Mesodermal cell (in vitro differentiated cells): ENCODE data around the gene TMEM203.

ENCODE experiments used
- H3K27ac ChIP-seq: 2 replicates; pipeline ENCODE4 v1.7.0; 2013; ENCODE audit warnings: mild to moderate bottlenecking, low read depth, low read length, moderate library complexity; ENCODE audit not compliant: severe bottlenecking
- H3K36me3 ChIP-seq: 2 replicates; pipeline ENCODE4 v1.7.1; 2013; ENCODE audit warnings: mild to moderate bottlenecking, low read length, moderate library complexity; ENCODE audit not compliant: control insufficient read depth, insufficient read depth
- H3K4me1 ChIP-seq: one replicate; pipeline ENCODE4 v1.7.1; 2013; ENCODE audit warnings: mild to moderate bottlenecking, low read length; ENCODE audit not compliant: insufficient read depth, control insufficient read depth, poor library complexity, severe bottlenecking
- H3K4me3 ChIP-seq: 2 replicates; pipeline ENCODE4 v1.7.0; 2013; ENCODE audit warnings: low read length, control low read depth, mild to moderate bottlenecking; ENCODE audit not compliant: insufficient read depth, poor library complexity, severe bottlenecking; ENCODE audit errors: extremely low read depth
- H3K9me3 ChIP-seq: 2 replicates; pipeline ENCODE4 v1.7.1; 2013; ENCODE audit warnings: mild to moderate bottlenecking, low read length, moderate library complexity; ENCODE audit not compliant: control insufficient read depth
- WGBS, 2 experiments: methylation state at CpG; one replicate each; pipeline ENCODE4 v1.1.5; 2013; ENCODE audit warnings: missing lambda C conversion rate in 2 of 2; ENCODE audit not compliant: insufficient coverage in 2 of 2; 5-methylcytosine and 5-hydroxymethylcytosine counted together

The TMEM203 gene

DNA sequence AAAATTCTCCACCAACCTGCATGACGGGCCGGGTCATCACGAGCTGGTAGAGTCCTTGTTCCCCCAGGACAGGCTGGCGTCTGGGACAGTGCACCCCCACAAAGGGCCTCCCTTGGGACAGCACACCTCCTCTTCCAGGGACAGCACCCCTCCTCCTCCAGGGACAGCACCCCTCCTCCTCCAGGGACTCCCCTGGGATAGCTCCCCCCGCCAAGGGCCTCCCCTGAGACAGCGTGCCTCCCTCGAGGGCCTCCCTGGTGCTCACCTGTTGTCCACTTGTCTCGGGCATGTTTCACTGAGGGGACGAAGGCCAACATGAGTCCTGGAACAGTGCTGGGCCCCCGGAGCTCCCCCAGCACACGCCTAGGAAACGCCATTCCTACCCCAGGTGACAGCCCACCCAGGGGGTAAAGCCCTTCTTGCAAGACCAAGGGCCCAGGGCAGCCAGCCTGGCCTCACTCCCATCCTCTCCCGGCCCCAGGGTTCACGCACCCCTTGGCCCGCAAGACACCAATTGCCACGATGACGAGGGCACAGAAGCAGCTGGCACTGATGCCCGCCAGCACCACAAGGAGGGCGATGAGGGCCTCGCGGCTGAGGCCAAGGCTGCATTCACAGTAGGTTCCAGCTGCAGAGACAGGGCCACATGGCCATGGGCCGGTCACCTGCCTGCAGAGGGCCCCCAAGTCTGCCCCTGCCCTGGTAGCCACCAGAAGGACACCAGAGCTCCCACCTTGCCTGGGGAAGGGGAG is 34.1 kb downstream of the TMEM203 start:
- Histone ChIP-seq H3K36me3 (no peaks in the 10 kb centered on the region), H3K4me3 (no peak overlapping the region), H3K27ac (no peak overlapping the region), H3K4me1 (no peaks in the 10 kb centered on the region), H3K9me3 (no peaks in the 10 kb centered on the region)
- WGBS, 2 experiments = 86 to 89% methylated on average over 20 to 22 of the region's 22 CpGs

DNA sequence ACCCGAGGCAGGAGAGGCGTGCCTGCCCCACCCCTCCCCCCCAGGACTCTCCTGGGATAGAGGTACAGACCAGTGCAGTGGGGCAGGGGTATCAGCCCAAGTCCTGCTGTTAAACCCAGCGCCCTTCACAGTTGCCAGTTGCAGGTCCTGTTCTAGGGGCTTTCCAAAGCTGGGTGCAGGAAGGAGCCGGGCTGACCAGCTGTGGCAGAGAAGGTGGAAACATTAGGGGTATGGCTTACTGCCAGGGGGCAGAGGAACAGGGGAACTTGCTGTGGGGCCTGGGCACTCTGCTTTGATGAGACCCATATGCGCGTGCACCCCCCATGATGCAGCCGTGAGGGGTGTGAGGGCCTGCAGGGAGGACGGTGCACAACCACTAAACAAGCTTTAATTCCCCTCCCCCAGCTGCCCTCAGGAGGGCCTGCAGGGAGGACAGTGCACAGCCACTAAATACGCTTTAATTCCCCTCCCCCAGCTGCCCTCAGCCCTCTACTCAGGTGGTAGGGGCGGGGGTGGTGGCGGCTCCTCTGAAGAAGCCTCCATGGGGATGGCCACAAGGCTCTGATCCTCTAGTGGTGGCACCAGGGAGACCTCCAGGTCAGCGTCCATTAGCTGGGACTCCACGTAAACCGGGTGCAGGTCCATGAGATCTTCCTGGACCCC is 34.8 kb downstream of the TMEM203 start:
- Histone ChIP-seq H3K36me3 (no peaks in the 10 kb centered on the region), H3K27ac (no peak overlapping the region), H3K4me3 (no peak overlapping the region), H3K4me1 (no peaks in the 10 kb centered on the region), H3K9me3 (no peaks in the 10 kb centered on the region)
- 56 to 64% methylated on average over 4 to 8 of the region's 14 CpGs for WGBS, 2 experiments

DNA sequence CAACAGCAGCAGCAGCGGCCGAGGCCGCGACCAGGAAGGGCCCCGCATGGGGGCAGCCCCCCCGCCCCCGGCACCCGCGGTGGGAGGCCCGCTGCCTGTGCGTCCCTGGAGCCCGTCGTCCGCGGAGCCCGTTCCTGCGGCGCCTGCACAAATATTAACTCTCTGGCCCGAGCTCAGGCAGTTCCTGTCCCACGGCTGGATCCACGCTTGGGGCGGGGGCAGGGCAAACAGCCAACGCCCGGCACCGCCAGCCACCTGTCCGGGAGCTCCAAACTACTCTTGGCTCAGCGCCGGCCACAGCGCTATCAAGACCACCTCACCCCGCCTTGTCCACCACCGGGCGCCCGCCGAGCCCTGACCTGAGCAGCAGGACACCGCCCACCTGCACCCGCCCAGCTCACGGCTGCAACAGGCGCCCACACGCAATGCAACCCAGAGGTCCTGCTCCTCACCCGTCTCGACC is 35.5 kb downstream of the TMEM203 start, which contains the start of gene LRRC26:
Gene LRRC26 (minus strand): TSS at position 156 of the 463 bp plus-strand sequence. CDS start 108 bp downstream, at position 48.
- Histone ChIP-seq H3K4me3 (peak within 1 kb of the TSS; percentile 19), H3K36me3 (no peaks in the 10 kb centered on the region), H3K27ac (no peak within 1 kb of the TSS), H3K4me1 (no peaks in the 10 kb centered on the region), H3K9me3 (no peaks in the 10 kb centered on the region)
- WGBS, 2 experiments = 20% methylated on average over 26 to 37 of the region's 41 CpGs

- no peak overlapping the region for H3K27ac ChIP-seq
- H3K9me3 ChIP-seq = no peaks in the 10 kb centered on the region
- H3K4me1 ChIP-seq = no peaks in the 10 kb centered on the region
- peak overlapping the region; percentile 19 for H3K4me3 ChIP-seq
- H3K36me3 ChIP-seq = no peaks in the 10 kb centered on the region
- 1% methylated on average over 100 to 110 of the region's 124 CpGs for WGBS, 2 experiments
Measured at GRCh38 chr9:137168904-137169856, 36.3 kb downstream of the TMEM203 start.

DNA sequence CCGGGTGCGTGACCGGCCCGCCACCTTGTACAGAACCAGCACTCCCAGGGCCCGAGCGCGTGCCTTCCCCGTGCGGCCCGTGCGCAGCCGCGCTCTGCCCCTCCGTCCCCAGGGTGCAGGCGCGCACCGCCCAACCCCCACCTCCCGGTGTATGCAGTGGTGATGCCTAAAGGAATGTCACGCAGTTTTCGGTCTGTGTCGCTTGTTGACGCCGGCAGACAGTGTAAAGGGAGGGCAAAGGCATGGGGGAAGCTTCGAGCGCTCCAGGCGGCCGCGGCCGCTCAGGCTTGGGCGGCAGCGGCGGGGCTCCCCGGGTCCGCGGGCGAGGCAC is 36.9 kb downstream of the TMEM203 start:
- Histone ChIP-seq H3K4me3 (peak overlapping the region; percentile 19), H3K27ac (no peak overlapping the region), H3K9me3 (no peaks in the 10 kb centered on the region), H3K36me3 (no peaks in the 10 kb centered on the region), H3K4me1 (no peaks in the 10 kb centered on the region)
- WGBS, 2 experiments = 1 to 2% methylated on average over 28 to 31 of the region's 36 CpGs

GRCh38 chr9:137167747-137168572 is 37.5 kb downstream of the TMEM203 start:
- H3K36me3 ChIP-seq = no peaks in the 10 kb centered on the region
- WGBS, 2 experiments = 14 to 15% methylated on average over 29 to 39 of the region's 57 CpGs
- H3K4me3 ChIP-seq = no peak overlapping the region
- no peak overlapping the region for H3K27ac ChIP-seq
- H3K9me3 ChIP-seq = no peaks in the 10 kb centered on the region
- no peaks in the 10 kb centered on the region for H3K4me1 ChIP-seq

- no peak overlapping the region for H3K27ac ChIP-seq
- H3K9me3 ChIP-seq = no peaks in the 10 kb centered on the region
- no peak overlapping the region for H3K4me3 ChIP-seq
- H3K36me3 ChIP-seq = no peaks in the 10 kb centered on the region
- H3K4me1 ChIP-seq = no peaks in the 10 kb centered on the region
- WGBS, 2 experiments = 19 to 28% methylated on average over 14 to 30 of the region's 44 CpGs
Measured at GRCh38 chr9:137167277-137167746, 38.1 kb downstream of the TMEM203 start.

DNA sequence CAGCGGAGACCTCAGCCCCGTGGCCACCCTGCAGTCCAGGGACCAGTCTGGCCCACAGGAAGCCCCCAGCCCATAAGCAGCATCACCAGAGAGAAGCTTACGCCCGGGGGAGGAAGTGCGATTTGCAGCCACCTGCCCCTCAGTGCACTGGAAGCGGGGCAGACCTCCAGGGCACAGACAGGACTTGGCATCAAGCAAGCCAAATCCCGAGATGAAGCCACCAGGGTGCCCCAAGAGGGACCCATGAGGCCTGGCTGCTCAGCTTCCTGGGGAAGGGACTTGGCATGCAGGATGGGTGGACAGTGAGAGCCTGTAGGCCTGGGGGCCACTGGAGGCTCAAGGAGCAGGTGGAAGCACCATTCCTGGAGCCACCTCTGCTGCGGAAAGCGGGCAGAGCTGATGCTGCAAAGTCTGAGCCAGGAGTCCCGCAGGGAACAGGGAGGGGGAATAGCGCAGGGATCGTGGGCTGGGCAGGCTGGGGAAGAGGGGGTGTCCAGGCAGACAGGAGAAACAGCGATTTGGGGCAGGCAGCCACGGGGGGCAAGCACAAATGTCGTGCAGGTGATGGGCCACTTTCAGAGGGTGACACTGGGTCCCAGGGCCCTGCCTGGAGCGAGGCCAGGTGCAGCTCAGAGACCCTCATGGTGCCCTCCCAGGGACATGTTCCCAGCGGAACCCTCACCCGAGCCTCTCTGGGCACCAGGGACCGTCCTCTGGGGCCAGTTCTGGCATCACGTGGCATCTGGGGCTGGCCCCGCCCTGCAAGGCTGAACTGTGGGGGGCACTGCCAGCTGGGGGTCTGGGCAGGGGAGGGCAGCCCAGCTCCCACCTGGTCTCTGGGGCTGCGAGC is 38.8 kb downstream of the TMEM203 start:
- H3K9me3 ChIP-seq = no peaks in the 10 kb centered on the region
- 66 to 74% methylated on average over 18 to 19 of the region's 22 CpGs for WGBS, 2 experiments

GRCh38 chr9:137165250-137165836 is 40.1 kb downstream of the TMEM203 start:
- 85% methylated on average over 28 to 31 of the region's 32 CpGs for WGBS, 2 experiments
- Histone ChIP-seq H3K36me3 (no peaks in the 10 kb centered on the region), H3K27ac (no peak overlapping the region), H3K4me3 (no peak overlapping the region), H3K4me1 (no peaks in the 10 kb centered on the region), H3K9me3 (no peaks in the 10 kb centered on the region)

More for the DNA sequence above, 38.8 kb downstream of the TMEM203 start:
- H3K4me3 ChIP-seq = no peak overlapping the region
- H3K4me1 ChIP-seq = no peaks in the 10 kb centered on the region
- H3K36me3 ChIP-seq = no peaks in the 10 kb centered on the region
- H3K27ac ChIP-seq = no peak overlapping the region
